ENCODE data around the gene REELD1. TPM values are rescaled to one million over a fixed set of nuclear protein-coding genes. Genes with fewer than 3 reads are reported as not detected.

REELD1 gene
- not detected for total RNA-seq

DNA sequence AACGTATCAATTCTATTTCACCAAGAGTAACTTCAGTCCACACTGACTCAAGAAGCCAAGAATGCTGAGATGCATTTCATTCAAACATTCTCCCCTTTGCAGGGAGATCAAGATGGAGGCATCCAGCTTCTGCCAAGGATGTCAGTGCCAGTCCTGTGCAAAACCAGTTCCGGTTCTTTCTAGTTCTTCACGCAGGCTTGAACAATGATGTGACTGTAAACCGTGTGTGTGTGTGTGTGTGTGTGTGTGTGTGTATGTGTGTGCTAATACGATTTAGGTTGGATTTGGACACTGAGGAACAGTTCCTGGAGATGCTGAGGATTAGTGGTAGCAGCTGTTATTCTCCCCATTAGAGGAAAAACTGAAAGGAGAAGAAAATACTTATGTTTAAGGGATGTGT is at the start of gene REELD1:
Gene REELD1, plus strand, starts transcription at position 301 of the 400 bp plus-strand sequence. CDS start 2,415 bp downstream, outside the sequence.

DNA sequence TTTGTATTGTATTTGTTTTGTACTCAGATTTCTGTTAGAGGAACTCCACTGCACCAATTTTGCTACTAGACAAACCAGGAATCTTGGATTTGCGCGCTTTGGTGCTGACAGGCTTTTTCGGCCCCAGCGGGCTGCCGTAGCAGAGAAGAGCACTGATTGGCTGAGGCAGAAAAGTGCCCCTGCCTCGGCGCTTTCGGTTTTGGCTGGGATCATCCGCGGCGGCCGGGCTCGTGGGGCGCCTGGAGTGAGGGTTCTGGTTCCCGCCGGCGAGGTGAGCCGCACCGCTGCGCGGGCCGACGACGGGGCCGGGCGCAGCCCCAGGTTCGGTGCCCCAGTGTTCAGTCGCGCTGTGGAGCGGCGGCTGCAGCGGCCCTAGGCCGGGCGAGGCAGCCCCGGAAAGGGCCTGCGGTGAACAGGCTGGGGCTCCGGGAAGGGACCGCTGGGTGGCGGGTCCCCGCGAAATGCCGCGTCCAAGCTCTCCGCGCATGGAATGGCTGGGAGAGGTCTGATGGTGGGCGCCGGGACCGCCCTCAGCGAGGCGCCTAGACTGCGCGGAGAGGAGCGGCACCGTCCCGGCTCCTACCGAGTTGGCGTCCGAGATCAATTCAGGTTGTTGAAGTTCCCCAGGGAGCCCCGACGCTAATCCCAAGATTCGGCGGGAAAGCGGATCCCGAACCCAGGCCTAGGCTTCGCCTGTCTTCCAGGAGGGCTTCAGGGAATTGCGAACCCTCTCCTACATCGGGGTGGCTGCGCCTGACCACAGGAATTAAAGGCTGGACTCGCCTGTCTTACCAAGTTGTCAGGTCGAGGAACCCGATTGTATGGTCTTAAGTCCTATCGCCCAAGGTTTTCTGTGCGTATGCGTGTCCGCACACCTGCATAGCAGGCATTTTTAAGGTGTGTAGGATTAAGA is 38.5 kb upstream of the REELD1 start, which contains the start of gene LSM6:
Gene LSM6, plus strand, starts transcription at position 178 of the 913 bp plus-strand sequence. CDS start 7,204 bp downstream, outside the sequence.

Other genes with a start within 250 kb of the REELD1 start
- 41.0 TPM for gene LSM6, start 38.8 kb upstream of the REELD1 start, total RNA-seq